GM10248 (cell line): Measurements from ENCODE around the gene GFRA1.

Source experiments
- CTCF ChIA-PET: fragments of 300-600 bp; sonication (Branson Sonifier 250); formaldehyde crosslinking; extraction: SDS; loops from one replicate; lab custom pipeline; 2021; ENCODE audit warnings: antibody characterized with exemption; lab: Yijun Ruan, JAX
- POLR2A ChIA-PET: fragments of 350-650 bp; sonication (Branson Sonifier 250); formaldehyde crosslinking; extraction: SDS; loops from one replicate; lab custom pipeline; 2020; ENCODE audit warnings: antibody characterized with exemption; lab: Yijun Ruan, JAX
- DNase-seq: peaks from one replicate; pipeline ENCODE4 v3.0.0; 2012; ENCODE audit errors: extremely low spot score
- CTCF ChIP-seq: IDR thresholded peaks from 2 replicates; pipeline ENCODE4 v1.5.1; 2012; ENCODE audit warnings: mild to moderate bottlenecking, low read depth; ENCODE audit errors: extremely low read depth, missing control alignments, control extremely low read depth

Gene GFRA1

GRCh38 chr10:116272440-116273283 lies at the start of gene GFRA1:
GFRA1 (minus strand) TSS chr10:116273206; CDS start chr10:116272029, 1,177 bp downstream.
- TF ChIP-seq CTCF = no peak
- CTCF ChIA-PET = no interaction called here
- POLR2A ChIA-PET = no interaction called here
- peak; percentile 22 for DNase-seq

GRCh38 chr10:116316503-116316902 lies 43.5 kb upstream of the GFRA1 start:
- TF ChIP-seq CTCF = no peak

GRCh38 chr10:116312548-116312947 lies 39.5 kb upstream of the GFRA1 start:
- no peak for DNase-seq
- ChIA-PET POLR2A (no interaction called here), CTCF (interaction anchor here (0.9 kb wide), 1 partner anchor 18 kb away, joined by 3 read pairs; no protein-coding TSS in a partner anchor)
- TF ChIP-seq CTCF = no peak

More at GRCh38 chr10:116316503-116316902, 43.5 kb upstream of the GFRA1 start:
- ChIA-PET CTCF (no interaction called here), POLR2A (no interaction called here)
- no peak for DNase-seq

- TF ChIP-seq CTCF = no peak
- POLR2A ChIA-PET = no interaction called here
- CTCF ChIA-PET = no interaction called here
- DNase-seq = no peak
Observed at GRCh38 chr10:116311706-116312490, 38.9 kb upstream of the GFRA1 start.

GRCh38 chr10:116311016-116311415 lies 38.0 kb upstream of the GFRA1 start:
- ChIA-PET POLR2A (no interaction called here), CTCF (interaction anchor here (1.3 kb wide), 1 partner anchor 23 kb away, joined by 3 read pairs; no protein-coding TSS in a partner anchor)
- no peak for TF ChIP-seq CTCF
- DNase-seq = no peak

GRCh38 chr10:116307455-116307854 lies 34.4 kb upstream of the GFRA1 start:
- ChIA-PET CTCF (no interaction called here), POLR2A (no interaction called here)
- TF ChIP-seq CTCF = no peak
- DNase-seq = no peak
